Lung (tissue), 12 donors: ENCODE measurements around the gene ADGRB2. TPM values are rescaled to one million over a fixed set of nuclear protein-coding genes. Genes with fewer than 3 reads are reported as not detected.

Experiments used
- ATAC-seq: fragments of 200-7000 bp; cut with Tn5 transposase; one replicate; pipeline ENCODE4 v1.9.1; 2020; ENCODE audit warnings: moderate number of reproducible peaks; ENCODE audit not compliant: insufficient read depth, low FRiP score
- DNase-seq, 3 donors: peaks; one replicate each; pipeline ENCODE4 v3.0.0-alpha.2; 2013 to 2017
- H3K27ac ChIP-seq, 2 donors: one replicate each; pipeline ENCODE4 v1.5.1; 2013; ENCODE audit warnings: mild to moderate bottlenecking in 2 of 2, moderate library complexity in 2 of 2, control low read depth in 1 of 2, inconsistent platforms in 1 of 2, low read depth in 1 of 2, low read length in 1 of 2
- H3K27me3 ChIP-seq, 3 donors: one replicate each; pipeline ENCODE4 v1.5.1; 2013; ENCODE audit warnings: low read length in 2 of 3; ENCODE audit not compliant: control insufficient read depth in 3 of 3, insufficient read depth in 3 of 3
- H3K36me3 ChIP-seq, 4 donors: one replicate each; pipeline ENCODE4 v1.5.1; 2013; ENCODE audit warnings: low read length in 4 of 4, mild to moderate bottlenecking in 1 of 4, moderate library complexity in 1 of 4; ENCODE audit not compliant: control insufficient read depth in 4 of 4, insufficient read depth in 4 of 4
- H3K4me1 ChIP-seq, 5 donors: one replicate each; pipeline ENCODE4 v1.5.1; 2013; ENCODE audit warnings: low read length in 5 of 5, mild to moderate bottlenecking in 2 of 5, moderate library complexity in 1 of 5; ENCODE audit not compliant: control insufficient read depth in 5 of 5, insufficient read depth in 5 of 5
- H3K4me3 ChIP-seq: one replicate; pipeline ENCODE4 v1.5.1; 2013; ENCODE audit warnings: mild to moderate bottlenecking, control low read depth, moderate library complexity
- H3K9ac ChIP-seq, 2 donors: one replicate each; pipeline ENCODE4 v1.5.1; 2013; ENCODE audit warnings: low read length in 2 of 2, control low read depth in 1 of 2; ENCODE audit not compliant: insufficient read depth in 1 of 2
- H3K9me3 ChIP-seq, 4 donors: one replicate each; pipeline ENCODE4 v1.5.1; 2013; ENCODE audit warnings: low read length in 3 of 4, mild to moderate bottlenecking in 1 of 4, moderate library complexity in 1 of 4; ENCODE audit not compliant: control insufficient read depth in 4 of 4, insufficient read depth in 3 of 4
- CTCF ChIP-seq: IDR thresholded peaks from 2 replicates; pipeline ENCODE4 v1.5.1; 2012; ENCODE audit warnings: mild to moderate bottlenecking; ENCODE audit errors: control extremely low read depth, extremely low read depth
- WGBS, 2 donors: extraction: QIAGEN DNeasy Blood & Tissue Kit; methylation state at CpG; one replicate each; pipeline ENCODE4 v1.1.7; 2013; 5-methylcytosine and 5-hydroxymethylcytosine counted together
- polyA plus RNA-seq, 2 donors: library from polyadenylated mRNA; stranded (reverse); fragments of 200-250 nt; gene quantifications; one replicate each; pipeline ENCODE4 v1.2.1, GENCODE V29; 2013
- total RNA-seq, 2 donors: library from RNA; depleted of rRNA in 1 of 2; stranded (reverse); fragments of >200 nt in 1 of 2; gene quantifications; one replicate each; pipeline ENCODE4 v1.2.1, GENCODE V29; 2014 to 2021
- donor health status: control.
- donor health status: control.
- donor health status: Bipolar disorder and iron deficiency.
- donor health status: healthy.
- donor health status: DM: yes; HTN: yes; CAD: no.

Gene ADGRB2
- total and polyA plus RNA-seq, 4 donors = 0.44 to 7.6 (median 1.3) TPM

- no peaks in the 10 kb centered on the region for H3K27me3 ChIP-seq
- H3K4me1 ChIP-seq = peaks cover 0 to 42% (median 14%) of the 10 kb centered on the region in 5 donors
- H3K9me3 ChIP-seq = no peaks in the 10 kb centered on the region
- H3K36me3 ChIP-seq = no peaks in the 10 kb centered on the region
- WGBS, 2 donors = 73 to 78% methylated on average over 2 of the region's 2 CpGs
- no peak for DNase-seq
- H3K27ac ChIP-seq = no peak overlapping the region
- H3K4me3 ChIP-seq = no peak overlapping the region
- no peak overlapping the region for H3K9ac ChIP-seq
- TF ChIP-seq CTCF = no peak
- ATAC-seq = no peak
Observed at GRCh38 chr1:31780632-31781031, 16.5 kb upstream of the ADGRB2 start.

- no peak for DNase-seq
- no peak for TF ChIP-seq CTCF
- H3K4me3 ChIP-seq = no peak overlapping the region
- no peaks in the 10 kb centered on the region for H3K36me3 ChIP-seq
- H3K9ac ChIP-seq = no peak overlapping the region
- 82 to 86% methylated on average over 9 of the region's 9 CpGs for WGBS, 2 donors
- H3K9me3 ChIP-seq = no peaks in the 10 kb centered on the region
- H3K4me1 ChIP-seq = peaks cover 0 to 42% (median 14%) of the 10 kb centered on the region in 5 donors
- peaks cover 3 to 6% (median 4%) of the 10 kb centered on the region in 3 donors for H3K27me3 ChIP-seq
- no peak for ATAC-seq
- H3K27ac ChIP-seq = no peak overlapping the region
Observed at GRCh38 chr1:31779687-31780086, 15.5 kb upstream of the ADGRB2 start.

GRCh38 chr1:31778763-31779488, 14.8 kb upstream of the ADGRB2 start:
- 85 to 89% methylated on average over 11 of the region's 11 CpGs for WGBS, 2 donors
- no peak for ATAC-seq

More at GRCh38 chr1:31778763-31779488, 14.8 kb upstream of the ADGRB2 start:
- TF ChIP-seq CTCF = no peak
- no peaks in the 10 kb centered on the region for H3K9me3 ChIP-seq
- no peaks in the 10 kb centered on the region for H3K36me3 ChIP-seq
- no peak overlapping the region for H3K4me3 ChIP-seq
- peaks cover 6 to 10% (median 9%) of the 10 kb centered on the region in 3 donors for H3K27me3 ChIP-seq
- no peak for DNase-seq
- H3K27ac ChIP-seq = no peak overlapping the region
- H3K9ac ChIP-seq = no peak overlapping the region
- H3K4me1 ChIP-seq = peaks cover 0 to 39% (median 14%) of the 10 kb centered on the region in 5 donors
